Nephron (organoid): Measurements from ENCODE around the gene DPH7.
A peak's percentile ranks its signal among the peaks of the same experiment; 100 is the strongest.
"Not testable (repeated sequence)": the region's sequence is repeated elsewhere in the genome, so short reads cannot be mapped to it uniquely, and the experiment has no call there.

Source experiments
- H3K27ac Mint-ChIP-seq, 3 experiments: 2 replicates each; pipeline ENCODE4 v1.8.0; 2020; ENCODE audit warnings: mixed read lengths in 3 of 3, mild to moderate bottlenecking in 2 of 3, moderate library complexity in 1 of 3
- H3K27me3 Mint-ChIP-seq: 2 replicates; pipeline ENCODE4 v1.8.0; 2021; ENCODE audit warnings: low read depth, mild to moderate bottlenecking, moderate library complexity, mixed read lengths
- H3K36me3 Mint-ChIP-seq: 2 replicates; pipeline ENCODE4 v1.8.0; 2020; ENCODE audit warnings: low read depth, mixed read lengths
- H3K4me1 Mint-ChIP-seq: 2 replicates; pipeline ENCODE4 v1.8.0; 2020; ENCODE audit warnings: mixed read lengths
- H3K4me3 Mint-ChIP-seq, 3 experiments: 2 replicates each; pipeline ENCODE4 v1.8.0; 2020; ENCODE audit warnings: mild to moderate bottlenecking in 3 of 3, mixed read lengths in 3 of 3, moderate library complexity in 2 of 3
- H3K9me3 Mint-ChIP-seq: 2 replicates; pipeline ENCODE4 v1.8.0; 2020; ENCODE audit warnings: mixed read lengths
- CTCF ChIP-seq, 3 experiments: fragments of 200-600 bp; sonication (generic); IDR thresholded peaks; one replicate each; pipeline ENCODE4 v1.5.0; 2021; ENCODE audit warnings: antibody characterized with exemption in 3 of 3; ENCODE audit not compliant: unreplicated experiment in 3 of 3

DPH7 gene

DNA sequence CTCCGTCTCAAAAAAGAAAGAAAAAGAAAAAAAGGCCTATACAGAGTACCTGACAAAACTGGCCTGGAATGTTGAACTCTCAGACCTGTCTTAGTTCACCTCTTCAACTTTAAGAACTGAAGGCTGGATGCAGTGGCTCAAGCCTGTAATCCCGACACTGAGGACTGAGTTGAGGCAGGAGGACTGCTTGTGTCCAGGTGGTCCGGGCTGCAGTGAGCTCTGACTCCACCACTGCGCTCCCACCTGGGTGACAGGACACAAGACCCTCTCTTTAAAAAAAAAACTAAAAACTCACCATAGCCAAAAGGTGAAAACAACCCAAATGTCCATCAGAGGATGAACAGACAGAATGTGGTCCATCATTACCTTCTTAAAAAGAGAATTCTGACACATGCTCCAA, 20.6 kb downstream of the DPH7 start:
- Mint-ChIP-seq H3K4me3 (no peak overlapping the region), H3K27me3 (no peaks in the 10 kb centered on the region), H3K27ac (no peak overlapping the region), H3K4me1 (peaks cover 15% of the 10 kb centered on the region), H3K36me3 (peaks cover 68% of the 10 kb centered on the region), H3K9me3 (no peaks in the 10 kb centered on the region)
- TF ChIP-seq CTCF (IDR thresholded peaks at IDR 0.05; ENCODE audit: unreplicated experiment in 3 of 3) = no peak

- no peaks in the 10 kb centered on the region for H3K27me3 Mint-ChIP-seq
- no peaks in the 10 kb centered on the region for H3K9me3 Mint-ChIP-seq
- H3K4me1 Mint-ChIP-seq = peaks cover 20% of the 10 kb centered on the region
- peak overlapping the region in 1 of 3 experiments; percentile 48 for H3K27ac Mint-ChIP-seq
- no peak overlapping the region for H3K4me3 Mint-ChIP-seq
- TF ChIP-seq CTCF (IDR thresholded peaks at IDR 0.05; ENCODE audit: unreplicated experiment in 3 of 3) = no peak
- peaks cover 51% of the 10 kb centered on the region for H3K36me3 Mint-ChIP-seq
These were observed 22.5 kb downstream of the DPH7 start for GRCh38 chr9:137556069-137556838.

- no peak for TF ChIP-seq CTCF (IDR thresholded peaks at IDR 0.05; ENCODE audit: unreplicated experiment in 3 of 3)
- Mint-ChIP-seq H3K9me3 (no peaks in the 10 kb centered on the region), H3K27ac (no peak overlapping the region), H3K36me3 (peaks cover 46% of the 10 kb centered on the region), H3K4me3 (peak overlapping the region in 1 of 3 experiments; percentile 16), H3K27me3 (no peaks in the 10 kb centered on the region), H3K4me1 (peaks cover 21% of the 10 kb centered on the region)
These were observed 23.5 kb downstream of the DPH7 start for GRCh38 chr9:137555179-137555578.

- no peaks in the 10 kb centered on the region for H3K9me3 Mint-ChIP-seq
- no peak overlapping the region for H3K27ac Mint-ChIP-seq
- peaks cover 19% of the 10 kb centered on the region for H3K4me1 Mint-ChIP-seq
- TF ChIP-seq CTCF (IDR thresholded peaks at IDR 0.05; ENCODE audit: unreplicated experiment in 3 of 3) = no peak
- peak overlapping the region in 2 of 3 experiments; percentile 57 to 65 for H3K4me3 Mint-ChIP-seq
- H3K27me3 Mint-ChIP-seq = no peaks in the 10 kb centered on the region
- H3K36me3 Mint-ChIP-seq = peaks cover 37% of the 10 kb centered on the region
These were observed 24.4 kb downstream of the DPH7 start for GRCh38 chr9:137554349-137554748.

DNA sequence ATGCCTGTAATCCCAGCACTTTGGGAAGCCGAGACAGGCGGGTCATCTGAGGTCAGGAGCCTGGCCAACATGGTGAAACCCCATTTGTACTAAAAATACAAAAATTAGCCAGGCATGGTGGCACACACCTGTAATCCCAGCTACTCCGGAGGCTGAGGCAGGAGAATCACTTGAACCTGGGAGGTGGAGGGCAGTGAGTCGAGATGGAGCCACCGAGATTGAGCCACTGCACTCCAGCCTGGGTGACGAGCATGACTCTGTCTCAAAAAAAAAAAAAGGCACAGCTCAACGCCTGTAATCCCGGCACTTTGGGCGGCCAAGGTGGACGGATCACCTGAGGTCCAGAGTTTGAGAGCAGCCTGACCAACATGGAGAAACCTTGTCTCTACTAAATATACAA, 25.1 kb downstream of the DPH7 start:
- H3K4me3 Mint-ChIP-seq = peak overlapping the region in 2 of 3 experiments; percentile 57 to 80
- not testable (repeated sequence) for H3K27me3 Mint-ChIP-seq, H3K9me3 Mint-ChIP-seq, H3K27ac Mint-ChIP-seq
- peaks cover 19% of the 10 kb centered on the region for H3K4me1 Mint-ChIP-seq
- peaks cover 37% of the 10 kb centered on the region for H3K36me3 Mint-ChIP-seq

- H3K4me3 Mint-ChIP-seq = peak overlapping the region; percentile 89 to 96 (median 94)
- peaks cover 32% of the 10 kb centered on the region for H3K36me3 Mint-ChIP-seq
- H3K9me3 Mint-ChIP-seq = no peaks in the 10 kb centered on the region
- peak overlapping the region; percentile 66 to 78 (median 76) for H3K27ac Mint-ChIP-seq
- H3K27me3 Mint-ChIP-seq = no peaks in the 10 kb centered on the region
- no peak for TF ChIP-seq CTCF (IDR thresholded peaks at IDR 0.05; ENCODE audit: unreplicated experiment in 3 of 3)
- H3K4me1 Mint-ChIP-seq = peaks cover 19% of the 10 kb centered on the region
These were observed 26.5 kb downstream of the DPH7 start for GRCh38 chr9:137552022-137552768.
